ENCODE measurements around the gene FAM20A.

GRCh38 chr17:68624381-68624780, 23.2 kb upstream of the FAM20A start:
- no peak for TF ChIP-seq CTCF (IDR thresholded peaks at IDR 0.05)
- no peak for TF ChIP-seq POLR2AphosphoS5 (IDR thresholded peaks at IDR 0.05)
- no peak for TF ChIP-seq POLR2A (IDR thresholded peaks at IDR 0.05)
- no peak for TF ChIP-seq EP300 (IDR thresholded peaks at IDR 0.05)
